ENCODE measurements around the gene LCN10. TPM values are rescaled to one million over a fixed set of nuclear protein-coding genes. Genes with fewer than 3 reads are reported as not detected.
A peak's percentile ranks its signal among the peaks of the same experiment; 100 is the strongest.

LCN10 gene
- total and polyA plus RNA-seq, 2 donors (not counting 3 experiments of a cell fraction or from before 2014, with no cell fraction given), result not detected

GRCh38 chr9:136776947-136777346 lies 34.2 kb upstream of the LCN10 start:
- ChIA-PET CTCF (interaction anchor here (1.4 to 2.5 kb wide), 6 partner anchors 9 to 460 kb away, joined by 3 to 17 read pairs (median 6); partner anchors contain the start of gene ABCA2), POLR2A (no interaction called here)
- Histone ChIP-seq H3K4me2 (ENCODE audit: insufficient read depth, low read length) (no peak overlapping the region), H3K36me3 (ENCODE audit: control insufficient read depth in 2 of 2, extremely low read depth in 1 of 2, insufficient read depth in 2 of 2, low read length in 2 of 2) (no peaks in the 10 kb centered on the region), H3K9me1 (replicated peaks; ENCODE audit: control insufficient read depth, extremely low read depth, insufficient read depth, low read length) (no peaks in the 10 kb centered on the region), H3K79me2 (ENCODE audit: control insufficient read depth, insufficient read depth, low read length) (no peaks in the 10 kb centered on the region), H3K27ac (ENCODE audit: insufficient read depth, low read depth, low read length) (no peak overlapping the region), H3K9ac (replicated peaks; ENCODE audit: extremely low read depth, insufficient read depth, low read length) (no peak overlapping the region), H4K20me1 (replicated peaks; ENCODE audit: control insufficient read depth, extremely low read depth, insufficient read depth, low read length) (no peaks in the 10 kb centered on the region), H3K4me1 (ENCODE audit: control insufficient read depth, extremely low read depth, insufficient read depth, low read length) (no peaks in the 10 kb centered on the region), H2AFZ (ENCODE audit: low read depth, low read length) (peak overlapping the region; percentile 7), H3K9me3 (replicated peaks; ENCODE audit: control insufficient read depth, insufficient read depth, low read length) (peaks cover 3% of the 10 kb centered on the region), H3K4me3 (replicated peaks in 1 of 3; ENCODE audit: insufficient read depth in 1 of 3, low read depth in 1 of 3, low read length in 3 of 3) (no peak overlapping the region), H3K27me3 (ENCODE audit: control insufficient read depth in 2 of 2, insufficient read depth in 2 of 2, low read length in 2 of 2) (peaks cover 14 to 24% of the 10 kb centered on the region in 2 experiments)
- FAIRE-seq (no peak), DNase-seq (ENCODE audit: low read depth, low spot score) (no peak)
- dilution Hi-C loops (cut with MboI; ENCODE audit: extremely low pct_ligation_motif_present, low sequenced_read_pairs), result no loop called here
- intact Hi-C loops (cut with micrococcal nuclease), result no loop called here
- BruUV-seq (replicated peaks), result no TSS peak
- TF ChIP-seq MAX (IDR thresholded peaks at IDR 0.05; ENCODE audit: insufficient read depth, insufficient read length) (no peak), GATA2 (IDR thresholded peaks at IDR 0.05; ENCODE audit: insufficient read depth, insufficient read length, low read depth, low read length) (no peak), POLR2AphosphoS5 (IDR thresholded peaks at IDR 0.05; ENCODE audit: insufficient read depth, low read depth, low read length) (no peak), FOS (IDR thresholded peaks at IDR 0.05; ENCODE audit: borderline replicate concordance, insufficient read depth, low read length) (no peak), JUN (IDR thresholded peaks at IDR 0.05; ENCODE audit: borderline replicate concordance, insufficient read depth, insufficient read length, low read depth) (no peak), EZH2 (IDR thresholded peaks at IDR 0.05; ENCODE audit: borderline replicate concordance, low read depth, low read length, severe bottlenecking) (no peak), POLR2A (IDR thresholded peaks at IDR 0.05; ENCODE audit: low read depth, low read length) (no peak), MYC (IDR thresholded peaks at IDR 0.05; ENCODE audit: low read depth, low read length) (no peak), CTCF (IDR thresholded peaks at IDR 0.05; ENCODE audit: extremely low read depth in 1 of 2, insufficient read depth in 1 of 2, low read depth in 1 of 2, low read length in 2 of 2) (no peak)
